Activated CD4-positive, CD25-positive, alpha-beta regulatory T cell treated with anti-CD3 and anti-CD28 coated beads, Interleukin-2, amount 50 U/mL, for 24 hours (primary cell): Measurements from ENCODE around the gene SRSF5.
"Not testable (repeated sequence)": the region's sequence is repeated elsewhere in the genome, so short reads cannot be mapped to it uniquely, and the experiment has no call there.

ENCODE experiments used
- ATAC-seq, 2 donors: fragments of 150-1000 bp; cut with Tn5 transposase; one replicate each; pipeline ENCODE4 v1.10.0; 2021; ENCODE audit warnings: mild to moderate bottlenecking in 1 of 2, moderate library complexity in 1 of 2

The SRSF5 gene

GRCh38 chr14:69766984-69767368, at the start of gene SRSF5:
TSS of gene SRSF5 (plus strand) at chr14:69767142. CDS start at chr14:69768157, 1,015 bp downstream.
- ATAC-seq, result peak; percentile 81 to 87

- not testable (repeated sequence) for ATAC-seq
Observed at GRCh38 chr14:69718614-69719013, 48.3 kb upstream of the SRSF5 start.

GRCh38 chr14:69719501-69719951, 47.4 kb upstream of the SRSF5 start:
- no peak for ATAC-seq

GRCh38 chr14:69720912-69721311, 46.0 kb upstream of the SRSF5 start:
- ATAC-seq, result no peak

GRCh38 chr14:69726761-69727511, 40.0 kb upstream of the SRSF5 start:
- peak; percentile 88 to 91 for ATAC-seq

GRCh38 chr14:69727860-69728259, 39.1 kb upstream of the SRSF5 start:
- ATAC-seq, result no peak

GRCh38 chr14:69731919-69732598, 34.9 kb upstream of the SRSF5 start:
- not testable (repeated sequence) for ATAC-seq

GRCh38 chr14:69736405-69736804, 30.5 kb upstream of the SRSF5 start:
- not testable (repeated sequence) for ATAC-seq

GRCh38 chr14:69741055-69741454, 25.9 kb upstream of the SRSF5 start:
- no peak for ATAC-seq

GRCh38 chr14:69749956-69750355, 17.0 kb upstream of the SRSF5 start:
- no peak for ATAC-seq

GRCh38 chr14:69750495-69750894, 16.4 kb upstream of the SRSF5 start:
- no peak for ATAC-seq

GRCh38 chr14:69752773-69753172, 14.2 kb upstream of the SRSF5 start:
- ATAC-seq, result no peak

GRCh38 chr14:69753860-69754259, 13.1 kb upstream of the SRSF5 start:
- no peak for ATAC-seq

- ATAC-seq, result no peak
Observed at GRCh38 chr14:69754487-69754886, 12.5 kb upstream of the SRSF5 start.

GRCh38 chr14:69755296-69755695, 11.6 kb upstream of the SRSF5 start:
- ATAC-seq, result no peak

- ATAC-seq, result peak in 1 of 2 donors; percentile 33
Observed at GRCh38 chr14:69755784-69756183, 11.2 kb upstream of the SRSF5 start.

- no peak for ATAC-seq
Observed at GRCh38 chr14:69756298-69756697, 10.6 kb upstream of the SRSF5 start.

GRCh38 chr14:69760810-69761209, 6.1 kb upstream of the SRSF5 start:
- no peak for ATAC-seq

- no peak for ATAC-seq
Observed at GRCh38 chr14:69763761-69764510, 3.0 kb upstream of the SRSF5 start.

- peak; percentile 77 to 79 for ATAC-seq
Observed at GRCh38 chr14:69767369-69767999, 542 bp downstream of the SRSF5 start.

- ATAC-seq, result no peak
Observed at GRCh38 chr14:69768873-69769272, 1.9 kb downstream of the SRSF5 start.

- ATAC-seq, result no peak
Observed at GRCh38 chr14:69769623-69770022, 2.7 kb downstream of the SRSF5 start.

GRCh38 chr14:69770559-69770958, 3.6 kb downstream of the SRSF5 start:
- no peak for ATAC-seq
